RWPE1 (cell line): ENCODE measurements around the gene GRXCR1.

ENCODE experiments used
- CTCF ChIA-PET: fragments of 350-600 bp; sonication (Branson Sonifier 250); formaldehyde crosslinking; extraction: SDS; loops from one replicate; lab custom pipeline; 2021; lab: Yijun Ruan, JAX
- POLR2A ChIA-PET: fragments of 400-600 bp; formaldehyde crosslinking; extraction: SDS; loops from one replicate; lab custom pipeline; 2020; ENCODE audit warnings: antibody characterized with exemption; ENCODE audit not compliant: low non-redundant PET; lab: Yijun Ruan, JAX
- DNase-seq: peaks from one replicate; pipeline ENCODE4 v3.0.0; 2012; ENCODE audit warnings: low spot score
- H3K27ac ChIP-seq: fragments of 450-650 bp; 2 replicates; pipeline ENCODE4 v1.5.1; 2017
- CTCF ChIP-seq: fragments of 450-650 bp; conservative IDR thresholded peaks from 2 replicates; pipeline ENCODE4 v1.5.1; 2017; ENCODE audit warnings: low read depth, mild to moderate bottlenecking

GRXCR1 gene

GRCh38 chr4:42892413-42892812 lies at the start of gene GRXCR1:
Gene GRXCR1, plus strand, starts transcription at chr4:42892713. Its CDS starts 554 bp downstream, at chr4:42893267.
- H3K27ac ChIP-seq = no peak within 1 kb of the TSS
- ChIA-PET CTCF (no interaction called here), POLR2A (no interaction called here)
- TF ChIP-seq CTCF = no peak
- DNase-seq = no peak

DNA sequence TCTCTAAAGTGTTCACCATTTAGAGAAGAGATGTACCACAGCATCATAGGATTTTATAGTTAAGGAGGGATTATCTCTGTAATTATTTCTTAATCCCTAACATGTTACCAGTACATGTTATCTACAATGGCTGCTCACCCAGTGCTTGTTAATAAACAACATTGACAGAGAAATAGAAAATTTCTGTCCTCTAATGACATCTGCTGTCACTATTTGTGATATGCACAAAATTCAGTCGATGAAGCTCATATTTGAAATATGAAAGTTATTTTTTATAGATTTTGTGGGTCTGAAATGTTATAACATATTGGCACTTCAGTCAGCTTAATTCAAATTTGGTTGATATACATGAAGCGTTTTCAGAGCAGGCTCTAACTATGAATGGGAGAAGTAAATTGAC lies 48.8 kb upstream of the GRXCR1 start:
- CTCF ChIA-PET = no interaction called here
- DNase-seq = no peak

GRCh38 chr4:42844422-42845070 lies 48.0 kb upstream of the GRXCR1 start:
- CTCF ChIA-PET = no interaction called here
- no peak for DNase-seq
- no peak overlapping the region for H3K27ac ChIP-seq
- no peak for TF ChIP-seq CTCF
- POLR2A ChIA-PET = no interaction called here

More for the DNA sequence above, 48.8 kb upstream of the GRXCR1 start:
- no peak for TF ChIP-seq CTCF
- H3K27ac ChIP-seq = no peak overlapping the region
- POLR2A ChIA-PET = no interaction called here

DNA sequence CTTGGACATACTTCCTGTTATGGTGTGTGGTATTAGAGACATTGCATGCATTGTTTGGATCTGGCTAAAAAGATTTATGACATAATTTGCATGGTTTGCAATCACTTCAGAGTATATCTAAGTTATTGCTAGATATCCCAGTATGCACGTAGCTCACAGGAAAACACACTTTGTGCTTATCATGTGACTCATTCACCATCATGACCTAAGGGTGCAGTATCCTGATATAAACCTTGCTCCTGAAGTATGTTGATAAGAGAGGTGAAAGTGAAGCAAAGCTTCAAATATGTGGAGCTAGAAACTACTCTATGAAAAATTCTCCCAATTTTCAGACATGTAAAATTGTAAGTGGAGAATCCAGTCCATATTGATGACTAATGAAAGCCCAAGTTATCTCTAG lies 46.9 kb upstream of the GRXCR1 start:
- H3K27ac ChIP-seq = no peak overlapping the region
- ChIA-PET POLR2A (no interaction called here), CTCF (no interaction called here)
- no peak for TF ChIP-seq CTCF
- no peak for DNase-seq

GRCh38 chr4:42855779-42856178 lies 36.7 kb upstream of the GRXCR1 start:
- no peak for DNase-seq
- no peak overlapping the region for H3K27ac ChIP-seq
- no peak for TF ChIP-seq CTCF
- ChIA-PET POLR2A (no interaction called here), CTCF (interaction anchor here (0.7 kb wide), 1 partner anchor 9 kb away, joined by 3 read pairs; no protein-coding TSS in a partner anchor)

DNA sequence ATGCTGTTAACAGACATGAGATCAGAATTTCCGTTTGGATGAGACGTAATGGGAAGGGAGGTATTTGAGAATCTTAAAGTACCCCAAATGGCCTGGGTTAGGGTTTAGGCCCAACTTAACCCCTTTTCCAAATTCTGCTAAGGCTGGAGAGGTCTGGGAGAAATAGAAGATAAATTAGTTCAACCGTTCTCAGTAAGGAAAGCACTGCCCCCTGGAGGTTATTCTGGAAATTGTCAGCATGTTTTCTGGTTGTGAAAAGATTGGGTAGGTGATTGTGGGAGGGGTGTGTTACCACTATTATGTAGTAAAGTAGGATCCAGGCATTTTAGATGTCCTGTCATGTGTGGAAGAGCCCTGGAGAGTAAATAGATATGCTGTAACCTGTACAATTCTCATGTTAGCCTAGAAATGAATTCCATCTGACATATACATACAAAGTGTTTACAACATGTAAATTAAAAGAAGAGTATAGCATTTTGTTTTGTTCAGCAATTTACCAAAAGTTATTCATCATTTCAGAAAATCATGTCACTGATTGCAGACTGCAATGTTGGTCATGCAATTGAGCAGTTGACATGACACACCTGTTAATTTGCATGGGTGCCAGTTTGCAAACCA lies 26.8 kb upstream of the GRXCR1 start:
- DNase-seq = peak; percentile 26
- peak; percentile 71 for TF ChIP-seq CTCF
- H3K27ac ChIP-seq = no peak overlapping the region
- CTCF ChIA-PET = interaction anchor here (0.7 kb wide), 1 partner anchor 158 kb away, joined by 3 read pairs; no protein-coding TSS in a partner anchor
- POLR2A ChIA-PET = no interaction called here
